GM19099 (cell line): Measurements from ENCODE around the gene KRTAP12-1.
"Not testable (repeated sequence)": the region's sequence is repeated elsewhere in the genome, so short reads cannot be mapped to it uniquely, and the experiment has no call there.

Experiments used
- POLR2A ChIP-seq: IDR thresholded peaks from 3 replicates; pipeline ENCODE4 v1.6.1; 2011; ENCODE audit warnings: low read depth; ENCODE audit not compliant: insufficient read length; ENCODE audit errors: extremely low read depth

Gene KRTAP12-1

GRCh38 chr21:44648557-44649311 is 33.2 kb downstream of the KRTAP12-1 start:
- TF ChIP-seq POLR2A, result no peak

GRCh38 chr21:44647222-44647552 is 34.8 kb downstream of the KRTAP12-1 start:
- no peak for TF ChIP-seq POLR2A

GRCh38 chr21:44646366-44647221 is 35.4 kb downstream of the KRTAP12-1 start, which contains the start of gene KRTAP10-11:
TSS of gene KRTAP10-11 (plus strand) at chr21:44646414. CDS start at chr21:44646459, 45 bp downstream.
- not testable (repeated sequence) for TF ChIP-seq POLR2A

GRCh38 chr21:44644878-44645277 is 37.1 kb downstream of the KRTAP12-1 start:
- no peak for TF ChIP-seq POLR2A

- no peak for TF ChIP-seq POLR2A
These were observed 38.1 kb downstream of the KRTAP12-1 start for GRCh38 chr21:44643741-44644310.

GRCh38 chr21:44640761-44641160 is 41.2 kb downstream of the KRTAP12-1 start:
- TF ChIP-seq POLR2A, result no peak

- TF ChIP-seq POLR2A, result no peak
These were observed 42.7 kb downstream of the KRTAP12-1 start for GRCh38 chr21:44639331-44639655.

GRCh38 chr21:44637018-44637850 is 44.7 kb downstream of the KRTAP12-1 start, which contains the start of gene KRTAP10-10:
TSS of gene KRTAP10-10 (plus strand) at chr21:44637356. CDS start at chr21:44637418, 62 bp downstream.
- no peak for TF ChIP-seq POLR2A

- no peak for TF ChIP-seq POLR2A
These were observed 45.5 kb downstream of the KRTAP12-1 start for GRCh38 chr21:44636209-44637017.

GRCh38 chr21:44632067-44632466 is 49.9 kb downstream of the KRTAP12-1 start:
- TF ChIP-seq POLR2A, result no peak
